Peyer's patch (tissue), 4 donors: ENCODE measurements around the gene TMEM184A. TPM values are rescaled to one million over a fixed set of nuclear protein-coding genes. Genes with fewer than 3 reads are reported as not detected.

Experiments used
- DNase-seq, 3 donors: peaks; one replicate each; pipeline ENCODE4 v3.0.0-alpha.2; 2017 to 2019
- H3K27ac ChIP-seq, 4 donors: fragments of 200-600 bp; sonication (generic); one replicate each; pipeline ENCODE4 v1.5.1; 2016 to 2019
- H3K27me3 ChIP-seq, 2 donors: fragments of 200-600 bp; sonication (generic); one replicate each; pipeline ENCODE4 v1.5.1; 2019
- H3K36me3 ChIP-seq, 3 donors: fragments of 200-600 bp; sonication (generic); one replicate each; pipeline ENCODE4 v1.5.1; 2016 to 2019
- H3K4me1 ChIP-seq, 4 donors: fragments of 200-600 bp; sonication (generic); one replicate each; pipeline ENCODE4 v1.5.1; 2016 to 2019
- H3K4me3 ChIP-seq, 4 donors: fragments of 200-600 bp; sonication (generic); 1 replicate in 3 of 4; 2 replicates in 1 of 4; pipeline ENCODE4 v1.5.1; 2016 to 2019; ENCODE audit warnings: mild to moderate bottlenecking in 1 of 4
- H3K9me3 ChIP-seq, 4 donors: fragments of 200-600 bp; sonication (generic); one replicate each; pipeline ENCODE4 v1.5.1; 2016 to 2019; ENCODE audit warnings: mild to moderate bottlenecking in 1 of 4
- CTCF ChIP-seq, 6 experiments: fragments of 450-650 bp in 4 of 6; fragments of 200-600 bp in 2 of 6; sonication (generic) in 1 of 6; IDR thresholded peaks; one replicate each; pipeline ENCODE4 v1.5.1; 2017 to 2019; ENCODE audit warnings: antibody characterized with exemption in 6 of 6, mild to moderate bottlenecking in 3 of 6, moderate library complexity in 1 of 6
- POLR2A ChIP-seq, 2 donors: fragments of 450-650 bp; IDR thresholded peaks; one replicate each; pipeline ENCODE4 v1.5.1; 2017; ENCODE audit warnings: antibody characterized with exemption in 2 of 2, mild to moderate bottlenecking in 2 of 2, moderate library complexity in 2 of 2
- total RNA-seq, 4 donors: library from RNA; depleted of rRNA; stranded (reverse); fragments of >200 nt; gene quantifications; one replicate each; pipeline ENCODE4 v1.1.0, GENCODE V29; 2016

The TMEM184A gene
- total RNA-seq, 4 donors from 2014 or later = 41.3 to 161 (median 151) TPM

- Histone ChIP-seq H3K9me3 (no peaks in the 10 kb centered on the region), H3K27ac (peak overlapping the region; percentile 85 to 97 (median 94)), H3K4me3 (peak overlapping the region; percentile 72 to 97 (median 90)), H3K36me3 (peaks cover 0 to 5% (median 0%) of the 10 kb centered on the region in 3 donors), H3K27me3 (no peaks in the 10 kb centered on the region), H3K4me1 (peaks cover 0 to 31% (median 9%) of the 10 kb centered on the region in 4 donors)
- TF ChIP-seq CTCF (IDR thresholded peaks at IDR 0.05) = no peak
- TF ChIP-seq POLR2A (IDR thresholded peaks at IDR 0.05) = no peak
- no peak for DNase-seq
Observed at GRCh38 chr7:1569016-1569415, 13.0 kb upstream of the TMEM184A start.

- TF ChIP-seq CTCF (IDR thresholded peaks at IDR 0.05) = no peak
- TF ChIP-seq POLR2A (IDR thresholded peaks at IDR 0.05) = no peak
- Histone ChIP-seq H3K4me3 (peak overlapping the region in 1 of 4 donors; percentile 97), H3K9me3 (no peaks in the 10 kb centered on the region), H3K27ac (peak overlapping the region in 3 of 4 donors; percentile 63 to 97 (median 85)), H3K4me1 (peaks cover 0 to 31% (median 9%) of the 10 kb centered on the region in 4 donors), H3K36me3 (peaks cover 0 to 5% (median 0%) of the 10 kb centered on the region in 3 donors), H3K27me3 (no peaks in the 10 kb centered on the region)
- DNase-seq = peak in 1 of 3 donors; percentile 51
Observed at GRCh38 chr7:1567896-1568510, 12.0 kb upstream of the TMEM184A start.

- Histone ChIP-seq H3K27me3 (no peaks in the 10 kb centered on the region), H3K36me3 (peaks cover 0 to 5% (median 0%) of the 10 kb centered on the region in 3 donors), H3K27ac (peak overlapping the region in 3 of 4 donors; percentile 63 to 97 (median 85)), H3K4me3 (peak overlapping the region in 2 of 4 donors; percentile 21 to 97), H3K4me1 (peaks cover 0 to 31% (median 9%) of the 10 kb centered on the region in 4 donors), H3K9me3 (no peaks in the 10 kb centered on the region)
- peak; percentile 22 to 70 for TF ChIP-seq POLR2A (IDR thresholded peaks at IDR 0.05)
- no peak for TF ChIP-seq CTCF (IDR thresholded peaks at IDR 0.05)
- DNase-seq = peak in 2 of 3 donors; percentile 82 to 86
Observed at GRCh38 chr7:1567049-1567771, 11.2 kb upstream of the TMEM184A start.

- Histone ChIP-seq H3K27me3 (no peaks in the 10 kb centered on the region), H3K4me3 (peak overlapping the region in 2 of 4 donors; percentile 21 to 38), H3K27ac (peak overlapping the region in 3 of 4 donors; percentile 63 to 97 (median 85)), H3K9me3 (no peaks in the 10 kb centered on the region), H3K36me3 (peaks cover 0 to 5% (median 0%) of the 10 kb centered on the region in 3 donors), H3K4me1 (peaks cover 0 to 27% (median 9%) of the 10 kb centered on the region in 4 donors)
- peak in 2 of 3 donors; percentile 82 to 90 for DNase-seq
- no peak for TF ChIP-seq CTCF (IDR thresholded peaks at IDR 0.05)
- TF ChIP-seq POLR2A (IDR thresholded peaks at IDR 0.05) = peak in 1 of 2 donors; percentile 49
Observed at GRCh38 chr7:1566687-1567048, 10.7 kb upstream of the TMEM184A start.

- no peaks in the 10 kb centered on the region for H3K9me3 ChIP-seq
- no peaks in the 10 kb centered on the region for H3K27me3 ChIP-seq
- TF ChIP-seq POLR2A (IDR thresholded peaks at IDR 0.05) = no peak
- no peak for TF ChIP-seq CTCF (IDR thresholded peaks at IDR 0.05)
- no peak overlapping the region for H3K27ac ChIP-seq
- H3K36me3 ChIP-seq = peaks cover 0 to 5% (median 0%) of the 10 kb centered on the region in 3 donors
- DNase-seq = no peak
- no peak overlapping the region for H3K4me3 ChIP-seq
- peaks cover 0 to 23% (median 9%) of the 10 kb centered on the region in 4 donors for H3K4me1 ChIP-seq
Observed at GRCh38 chr7:1564603-1565022, 8.6 kb upstream of the TMEM184A start.
